Stomach smooth muscle (tissue), 2 donors: ENCODE data around the gene NHSL2.

Experiments
- H3K27ac ChIP-seq: one replicate; pipeline ENCODE4 v1.7.0; 2013; ENCODE audit warnings: mild to moderate bottlenecking, low read length, inconsistent platforms
- H3K27me3 ChIP-seq, 2 donors: one replicate each; pipeline ENCODE4 v1.7.0; 2013; ENCODE audit warnings: low read length in 2 of 2; ENCODE audit not compliant: insufficient read depth in 2 of 2, control insufficient read depth in 1 of 2
- H3K36me3 ChIP-seq, 2 donors: one replicate each; pipeline ENCODE4 v1.7.0; 2013; ENCODE audit warnings: low read length in 2 of 2; ENCODE audit not compliant: control insufficient read depth in 2 of 2, insufficient read depth in 2 of 2
- H3K4me1 ChIP-seq: one replicate; pipeline ENCODE4 v1.7.0; 2013; ENCODE audit warnings: low read length; ENCODE audit not compliant: control insufficient read depth, insufficient read depth
- H3K4me3 ChIP-seq, 2 donors: one replicate each; pipeline ENCODE4 v1.7.0; 2013; ENCODE audit warnings: low read length in 2 of 2
- H3K9ac ChIP-seq, 2 donors: one replicate each; pipeline ENCODE4 v1.7.0; 2013; ENCODE audit warnings: low read length in 2 of 2, mild to moderate bottlenecking in 1 of 2
- H3K9me3 ChIP-seq, 2 donors: one replicate each; pipeline ENCODE4 v1.7.0; 2013; ENCODE audit warnings: low read length in 2 of 2; ENCODE audit not compliant: control insufficient read depth in 2 of 2
- donor health status: healthy.
- donor health status: Pancreatic carcinoma.

Gene NHSL2

GRCh38 chrX:72069350-72070160, 158.9 kb downstream of the NHSL2 start:
- peak overlapping the region; percentile 55 for H3K27ac ChIP-seq
- H3K4me1 ChIP-seq, result peaks cover 26% of the 10 kb centered on the region
- H3K36me3 ChIP-seq, result no peaks in the 10 kb centered on the region
- peak overlapping the region in 1 of 2 donors; percentile 33 for H3K9ac ChIP-seq
- H3K4me3 ChIP-seq, result peak overlapping the region in 1 of 2 donors; percentile 55
- H3K9me3 ChIP-seq, result no peaks in the 10 kb centered on the region
- H3K27me3 ChIP-seq, result peaks cover 0 to 16% of the 10 kb centered on the region in 2 donors

GRCh38 chrX:72071213-72071612, 160.6 kb downstream of the NHSL2 start:
- Histone ChIP-seq H3K9me3 (no peaks in the 10 kb centered on the region), H3K4me1 (peaks cover 25% of the 10 kb centered on the region), H3K36me3 (no peaks in the 10 kb centered on the region)

GRCh38 chrX:72073633-72074032, 163.0 kb downstream of the NHSL2 start:
- H3K27me3 ChIP-seq, result peaks cover 0 to 19% of the 10 kb centered on the region in 2 donors
- H3K4me1 ChIP-seq, result peaks cover 18% of the 10 kb centered on the region
- no peak overlapping the region for H3K27ac ChIP-seq
- H3K4me3 ChIP-seq, result no peak overlapping the region
- no peaks in the 10 kb centered on the region for H3K9me3 ChIP-seq
- H3K9ac ChIP-seq, result no peak overlapping the region
- H3K36me3 ChIP-seq, result no peaks in the 10 kb centered on the region

More at GRCh38 chrX:72071213-72071612, 160.6 kb downstream of the NHSL2 start:
- Histone ChIP-seq H3K4me3 (no peak overlapping the region), H3K27me3 (peaks cover 0 to 16% of the 10 kb centered on the region in 2 donors), H3K27ac (no peak overlapping the region), H3K9ac (no peak overlapping the region)

- Histone ChIP-seq H3K9me3 (no peaks in the 10 kb centered on the region), H3K36me3 (no peaks in the 10 kb centered on the region), H3K4me1 (peaks cover 10% of the 10 kb centered on the region), H3K27ac (no peak overlapping the region), H3K4me3 (no peak overlapping the region), H3K27me3 (peaks cover 0 to 21% of the 10 kb centered on the region in 2 donors), H3K9ac (no peak overlapping the region)
These were observed 167.8 kb downstream of the NHSL2 start for GRCh38 chrX:72078411-72078810.

GRCh38 chrX:72079607-72080006, 169.0 kb downstream of the NHSL2 start:
- no peak overlapping the region for H3K9ac ChIP-seq
- no peaks in the 10 kb centered on the region for H3K9me3 ChIP-seq
- peaks cover 13% of the 10 kb centered on the region for H3K4me1 ChIP-seq
- peak overlapping the region in 1 of 2 donors; percentile 40 for H3K4me3 ChIP-seq
- H3K36me3 ChIP-seq, result no peaks in the 10 kb centered on the region
- peaks cover 0 to 20% of the 10 kb centered on the region in 2 donors for H3K27me3 ChIP-seq
- peak overlapping the region; percentile 18 for H3K27ac ChIP-seq

GRCh38 chrX:72080150-72080549, 169.5 kb downstream of the NHSL2 start:
- Histone ChIP-seq H3K4me3 (peak overlapping the region in 1 of 2 donors; percentile 40), H3K36me3 (no peaks in the 10 kb centered on the region), H3K9ac (no peak overlapping the region), H3K4me1 (peaks cover 13% of the 10 kb centered on the region), H3K27ac (peak overlapping the region; percentile 18), H3K9me3 (no peaks in the 10 kb centered on the region), H3K27me3 (peaks cover 0 to 20% of the 10 kb centered on the region in 2 donors)

GRCh38 chrX:72080800-72081199, 170.2 kb downstream of the NHSL2 start:
- Histone ChIP-seq H3K9me3 (no peaks in the 10 kb centered on the region), H3K4me1 (peaks cover 13% of the 10 kb centered on the region), H3K9ac (no peak overlapping the region), H3K27ac (no peak overlapping the region), H3K27me3 (peaks cover 0 to 17% of the 10 kb centered on the region in 2 donors), H3K36me3 (no peaks in the 10 kb centered on the region), H3K4me3 (no peak overlapping the region)

- Histone ChIP-seq H3K9ac (no peak overlapping the region), H3K36me3 (no peaks in the 10 kb centered on the region), H3K27ac (no peak overlapping the region), H3K27me3 (peaks cover 0 to 13% of the 10 kb centered on the region in 2 donors), H3K4me1 (peaks cover 13% of the 10 kb centered on the region), H3K9me3 (no peaks in the 10 kb centered on the region), H3K4me3 (peak overlapping the region in 1 of 2 donors; percentile 35)
These were observed 171.1 kb downstream of the NHSL2 start for GRCh38 chrX:72081605-72082320.

- H3K4me3 ChIP-seq, result no peak overlapping the region
- H3K4me1 ChIP-seq, result peaks cover 9% of the 10 kb centered on the region
- H3K9me3 ChIP-seq, result no peaks in the 10 kb centered on the region
- H3K27ac ChIP-seq, result no peak overlapping the region
- no peak overlapping the region for H3K9ac ChIP-seq
- no peaks in the 10 kb centered on the region for H3K36me3 ChIP-seq
- peaks cover 0 to 9% of the 10 kb centered on the region in 2 donors for H3K27me3 ChIP-seq
These were observed 172.6 kb downstream of the NHSL2 start for GRCh38 chrX:72083291-72083690.

GRCh38 chrX:72084114-72084513, 173.5 kb downstream of the NHSL2 start:
- no peak overlapping the region for H3K4me3 ChIP-seq
- peaks cover 9% of the 10 kb centered on the region for H3K4me1 ChIP-seq
- no peaks in the 10 kb centered on the region for H3K9me3 ChIP-seq
- peaks cover 0 to 9% of the 10 kb centered on the region in 2 donors for H3K27me3 ChIP-seq
- no peak overlapping the region for H3K9ac ChIP-seq
- no peaks in the 10 kb centered on the region for H3K36me3 ChIP-seq
- H3K27ac ChIP-seq, result no peak overlapping the region
